OCI-LY3 (cell line): ENCODE data around the gene NBDY.

Experiments used
- H2AFZ ChIP-seq: fragments of 200-600, 300-600 bp; shearing (Covaris generic); 2 replicates; pipeline ENCODE4 v1.6.0; 2014; ENCODE audit warnings: antibody characterized with exemption, low read depth, low read length
- H3K27ac ChIP-seq: fragments of 200-600, 300-600 bp; sonication (generic); 2 replicates; pipeline ENCODE4 v1.5.1; 2014; ENCODE audit warnings: mild to moderate bottlenecking, low read length, moderate library complexity, mixed read lengths
- H3K27me3 ChIP-seq: fragments of 200-600, 300-600 bp; sonication (generic); 2 replicates; pipeline ENCODE4 v1.6.1; 2014; ENCODE audit warnings: low read depth, low read length, mixed read lengths
- H3K36me3 ChIP-seq: fragments of 200-600, 300-600 bp; sonication (generic); replicated peaks from 2 replicates; pipeline ENCODE3; 2014; ENCODE audit warnings: low read depth, low read length, mixed read lengths
- H3K4me1 ChIP-seq: fragments of 300-600, 200-600 bp; sonication (generic); 2 replicates; pipeline ENCODE4 v1.6.1; 2014; ENCODE audit warnings: low read length, mixed read lengths
- H3K4me2 ChIP-seq: fragments of 200-600, 300-600 bp; sonication (generic); 2 replicates; pipeline ENCODE4 v1.6.1; 2014; ENCODE audit warnings: low read length, mixed read lengths
- H3K4me3 ChIP-seq: fragments of 300-600, 200-600 bp; sonication (generic); 2 replicates; pipeline ENCODE4 v1.5.1; 2014; ENCODE audit warnings: antibody characterized with exemption, mild to moderate bottlenecking, low read length, moderate library complexity
- H3K79me2 ChIP-seq: fragments of 300-600, 200-600 bp; shearing (Covaris generic); 2 replicates; pipeline ENCODE4 v1.6.1; 2014; ENCODE audit warnings: mild to moderate bottlenecking, low read length, mixed read lengths
- H3K9ac ChIP-seq: fragments of 300-600, 200-600 bp; shearing (Covaris generic); 2 replicates; pipeline ENCODE4 v1.6.0; 2014; ENCODE audit warnings: mild to moderate bottlenecking, low read length, moderate library complexity
- H3K9me3 ChIP-seq: fragments of 200-600, 300-600 bp; shearing (Covaris generic); 2 replicates; pipeline ENCODE4 v1.6.1; 2014; ENCODE audit warnings: low read length, mixed read lengths; ENCODE audit not compliant: insufficient read depth
- H4K20me1 ChIP-seq: fragments of 200-600, 300-600 bp; sonication (generic); 2 replicates; pipeline ENCODE4 v1.6.1; 2016; ENCODE audit warnings: low read length, mixed read lengths; ENCODE audit not compliant: insufficient read depth
- EZH2phosphoT487 ChIP-seq: fragments of 200-600 bp; shearing (Covaris generic); IDR thresholded peaks from 2 replicates; pipeline ENCODE4 v1.6.1; 2018; ENCODE audit warnings: antibody characterized with exemption, mixed run types, low read depth
- TF ChIP-seq, protein P1 (sequence below): fragments of 200-600, 300-600 bp; sonication (generic); IDR thresholded peaks from 2 replicates; pipeline ENCODE4 v1.5.1; 2014; ENCODE audit warnings: antibody characterized with exemption, low read length, low read depth

The NBDY gene

GRCh38 chrX:56793521-56794320 is 64.7 kb downstream of the NBDY start:
- Histone ChIP-seq H3K79me2 (no peaks in the 10 kb centered on the region), H3K9me3 (no peaks in the 10 kb centered on the region), H3K4me1 (peaks cover 9% of the 10 kb centered on the region), H3K27me3 (no peaks in the 10 kb centered on the region), H3K36me3 (no peaks in the 10 kb centered on the region), H2AFZ (no peak overlapping the region), H3K27ac (no peak overlapping the region), H3K9ac (no peak overlapping the region), H4K20me1 (no peaks in the 10 kb centered on the region), H3K4me2 (no peak overlapping the region), H3K4me3 (no peak overlapping the region)
- no peak for TF ChIP-seq EZH2phosphoT487
- TF ChIP-seq, protein P1, sequence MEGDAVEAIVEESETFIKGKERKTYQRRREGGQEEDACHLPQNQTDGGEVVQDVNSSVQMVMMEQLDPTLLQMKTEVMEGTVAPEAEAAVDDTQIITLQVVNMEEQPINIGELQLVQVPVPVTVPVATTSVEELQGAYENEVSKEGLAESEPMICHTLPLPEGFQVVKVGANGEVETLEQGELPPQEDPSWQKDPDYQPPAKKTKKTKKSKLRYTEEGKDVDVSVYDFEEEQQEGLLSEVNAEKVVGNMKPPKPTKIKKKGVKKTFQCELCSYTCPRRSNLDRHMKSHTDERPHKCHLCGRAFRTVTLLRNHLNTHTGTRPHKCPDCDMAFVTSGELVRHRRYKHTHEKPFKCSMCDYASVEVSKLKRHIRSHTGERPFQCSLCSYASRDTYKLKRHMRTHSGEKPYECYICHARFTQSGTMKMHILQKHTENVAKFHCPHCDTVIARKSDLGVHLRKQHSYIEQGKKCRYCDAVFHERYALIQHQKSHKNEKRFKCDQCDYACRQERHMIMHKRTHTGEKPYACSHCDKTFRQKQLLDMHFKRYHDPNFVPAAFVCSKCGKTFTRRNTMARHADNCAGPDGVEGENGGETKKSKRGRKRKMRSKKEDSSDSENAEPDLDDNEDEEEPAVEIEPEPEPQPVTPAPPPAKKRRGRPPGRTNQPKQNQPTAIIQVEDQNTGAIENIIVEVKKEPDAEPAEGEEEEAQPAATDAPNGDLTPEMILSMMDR, result no peak

DNA sequence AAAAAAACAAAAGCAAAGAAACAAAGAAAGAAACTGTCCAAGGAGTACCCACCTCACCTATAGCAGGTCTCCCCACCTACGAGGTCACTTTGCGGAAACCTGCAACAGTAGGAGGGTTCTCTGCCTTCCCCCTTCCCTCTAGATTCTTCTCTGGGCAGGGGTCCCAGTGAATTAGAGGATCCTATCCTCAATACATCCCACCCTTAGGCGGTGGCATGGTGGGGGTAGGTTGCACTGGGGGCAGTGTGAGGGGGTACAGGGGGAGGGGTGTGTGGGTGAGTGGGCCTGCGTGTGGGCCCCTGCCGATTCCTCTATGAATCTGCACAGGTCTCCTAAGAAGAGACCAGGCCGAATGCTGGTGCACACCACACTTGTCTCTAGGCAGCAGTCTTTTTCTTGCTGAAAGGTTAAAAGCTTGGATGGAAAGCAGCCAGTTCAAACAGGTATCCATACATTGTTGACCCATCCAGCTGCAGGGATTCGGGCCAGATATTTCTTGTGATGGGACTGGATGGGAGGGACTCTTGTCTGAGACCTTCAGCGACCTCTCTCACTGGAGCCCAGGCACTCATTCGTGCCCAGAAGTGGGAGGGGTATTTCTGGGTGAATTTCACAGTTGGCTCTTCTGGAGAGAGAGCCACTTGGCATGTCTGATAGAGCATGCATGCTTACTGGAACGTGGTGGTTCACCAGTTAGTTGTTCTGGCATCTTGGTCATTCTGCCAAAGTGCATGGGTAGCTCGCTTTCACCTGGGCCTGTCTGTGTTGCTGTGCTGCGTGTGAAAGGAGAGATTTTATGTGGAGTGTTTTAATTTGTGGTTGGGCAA is 65.6 kb downstream of the NBDY start:
- Histone ChIP-seq H3K27ac (no peak overlapping the region), H3K79me2 (no peaks in the 10 kb centered on the region), H3K27me3 (no peaks in the 10 kb centered on the region), H3K4me2 (no peak overlapping the region), H3K9ac (no peak overlapping the region), H4K20me1 (no peaks in the 10 kb centered on the region), H3K4me3 (no peak overlapping the region), H3K36me3 (no peaks in the 10 kb centered on the region), H3K4me1 (peaks cover 9% of the 10 kb centered on the region), H2AFZ (no peak overlapping the region), H3K9me3 (no peaks in the 10 kb centered on the region)
- TF ChIP-seq, protein P1, result no peak
- TF ChIP-seq EZH2phosphoT487, result no peak

DNA sequence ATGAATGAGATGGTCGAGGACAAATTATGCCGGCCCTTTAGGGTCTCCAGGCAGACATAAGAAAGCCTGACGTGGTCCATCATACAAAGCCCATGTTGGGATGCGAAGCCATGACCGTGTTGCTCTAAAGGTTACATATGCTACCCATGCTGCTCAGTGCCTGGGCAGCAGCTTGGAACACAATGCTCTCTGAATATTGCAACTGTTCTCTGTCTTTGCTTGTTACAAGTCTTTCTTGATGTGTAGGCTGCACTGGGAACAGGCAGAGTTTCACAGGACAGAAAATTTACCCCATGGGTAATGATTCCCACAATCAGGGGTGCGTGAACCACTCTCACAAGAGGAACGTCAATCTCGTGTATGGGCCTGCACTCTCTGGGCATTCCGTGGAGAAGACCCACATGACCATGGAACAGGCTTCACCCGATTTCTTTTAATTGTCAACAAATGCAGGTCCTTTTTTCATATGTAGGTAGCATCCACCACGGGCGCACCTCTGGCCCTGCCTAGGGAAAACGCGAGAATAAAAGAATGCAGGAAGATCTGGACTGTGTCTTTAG is 66.3 kb downstream of the NBDY start:
- no peak overlapping the region for H2AFZ ChIP-seq
- H4K20me1 ChIP-seq, result no peaks in the 10 kb centered on the region
- no peaks in the 10 kb centered on the region for H3K27me3 ChIP-seq
- H3K4me1 ChIP-seq, result peaks cover 11% of the 10 kb centered on the region
- no peak overlapping the region for H3K4me3 ChIP-seq
- TF ChIP-seq, protein P1, result no peak
- TF ChIP-seq EZH2phosphoT487, result no peak
- no peak overlapping the region for H3K9ac ChIP-seq
- H3K36me3 ChIP-seq, result no peaks in the 10 kb centered on the region
- no peak overlapping the region for H3K4me2 ChIP-seq
- no peaks in the 10 kb centered on the region for H3K79me2 ChIP-seq
- no peak overlapping the region for H3K27ac ChIP-seq
- H3K9me3 ChIP-seq, result no peaks in the 10 kb centered on the region
